Heart right ventricle (tissue), 16 donors: Measurements from ENCODE around the gene EPHA5. TPM values are rescaled to one million over a fixed set of nuclear protein-coding genes. Genes with fewer than 3 reads are reported as not detected.

Experiments
- ATAC-seq, 8 donors: fragments of 200-7000 bp; cut with Tn5 transposase; one replicate each; pipeline ENCODE4 v1.9.1; 2020; ENCODE audit warnings: mild to moderate bottlenecking in 8 of 8, moderate library complexity in 8 of 8, moderate number of reproducible peaks in 1 of 8
- DNase-seq, 2 donors: peaks; one replicate each; pipeline ENCODE4 v3.0.0-alpha.2; 2020
- H3K27ac ChIP-seq, 10 donors: fragments of 200-600 bp; sonication (generic) in 2 of 10; one replicate each; pipeline versions ENCODE4 v1.5.0 to v1.8.0; 2020 to 2022; ENCODE audit warnings: mild to moderate bottlenecking in 3 of 10
- H3K27me3 ChIP-seq, 7 donors: fragments of 200-600 bp; one replicate each; pipeline ENCODE4 v1.8.0; 2021 to 2022; ENCODE audit warnings: mild to moderate bottlenecking in 2 of 7
- H3K36me3 ChIP-seq, 9 donors: fragments of 200-600 bp; sonication (generic) in 1 of 9; one replicate each; pipeline versions ENCODE4 v1.5.0 to v1.8.0; 2020 to 2022; ENCODE audit warnings: mild to moderate bottlenecking in 2 of 9
- H3K4me1 ChIP-seq, 9 donors: fragments of 200-600 bp; sonication (generic) in 1 of 9; one replicate each; pipeline versions ENCODE4 v1.5.0 to v1.8.0; 2020 to 2022; ENCODE audit warnings: mild to moderate bottlenecking in 4 of 9
- H3K4me3 ChIP-seq, 10 donors: fragments of 200-600 bp; sonication (generic) in 2 of 10; one replicate each; pipeline versions ENCODE4 v1.5.0 to v1.8.0; 2020 to 2022; ENCODE audit warnings: mild to moderate bottlenecking in 7 of 10, moderate library complexity in 2 of 10
- H3K9me3 ChIP-seq, 11 donors: fragments of 200-600 bp in 10 of 11; sonication (generic) in 2 of 11; one replicate each; pipeline versions ENCODE4 v1.5.0 to v1.8.0; 2013 to 2022; ENCODE audit warnings: mild to moderate bottlenecking in 2 of 11, control low read depth in 1 of 11, moderate library complexity in 1 of 11
- CTCF ChIP-seq, 9 donors: fragments of 200-600 bp; sonication (generic) in 2 of 9; IDR thresholded peaks; one replicate each; pipeline versions ENCODE4 v1.5.0 to v1.8.0; 2021 to 2022; ENCODE audit warnings: antibody characterized with exemption in 9 of 9, mild to moderate bottlenecking in 5 of 9, moderate library complexity in 1 of 9
- WGBS, 2 donors: extraction: QIAGEN DNeasy Blood & Tissue Kit; methylation state at CpG; one replicate each; pipeline ENCODE4 v1.1.7; 2013; ENCODE audit warnings: inconsistent platforms in 1 of 2; 5-methylcytosine and 5-hydroxymethylcytosine counted together
- intact Hi-C, 10 donors: fragments of 100-400 bp; cut with DNase I; formaldehyde crosslinking; loops; one replicate each; pipeline versions ENCODE4 v1.11.1 to v1.14.2; 2022
- polyA plus RNA-seq, 2 donors: library from polyadenylated mRNA; stranded (reverse); fragments of 200-250 nt; gene quantifications; one replicate each; pipeline ENCODE4 v1.2.3, GENCODE V29; 2013
- total RNA-seq, 10 donors: library from RNA; stranded (reverse); fragmentation: NEBNext Ultra II Directional in 3 of 10; extraction: Animal tissue kit (Norgen Biotek cat#: 25700) in 3 of 10; gene quantifications; one replicate each; pipeline versions ENCODE4 v1.2.1 to v1.2.4, GENCODE V29; 2021 to 2023
- donor health status: Arrhythmogenic right ventricular cardiomyopathy.
- donor health status: ischemic (EF 13 %, LVEDD 7.1; RV severe dilation, severe dysfunction).
- donor health status: healthy with polysubstance abuse.
- donor health status: DM: no; HTN: yes; CAD: no.
- donor health status: DM: no; HTN: no; CAD: no.
- donor health status: ischemic (EF 25% LVEDD 6.9; RV normal size, moderate dysfunction).
- donor health status: ischemic (EF 25% LVEDD 5.7; RV mildly dilated, moderate dysfunction).
- donor health status: healthy.
- donor health status: DM: yes; HTN: yes; CAD: no.
- donor health status: Ischemic cardiomyopathy.
- donor health status: ischemic (EF 35%, LVEDD 5.7; RV mildly dilated, moderate dysfunction).
- donor health status: nonischemic (EF 11% LVEDD 7.7; RV severe dilation, severe dysfunction).
- donor health status: DM: yes; HTN: yes; CAD: no.
- donor health status: PGD.
- donor health status: ischemic (EF 29% LVEDD 5.4; RV normal size, mild dysfunction).
- donor health status: nonischemic (EF 23%, LVEDD 6.1; RV moderate dilation, normal function).

EPHA5 gene
- total and polyA plus RNA-seq, 12 donors: under 0.01 to 0.37 (median 0.08) TPM; not detected in 1

GRCh38 chr4:65340382-65341109 is 329.7 kb downstream of the EPHA5 start:
- TF ChIP-seq CTCF (IDR thresholded peaks at IDR 0.05): no peak
- Histone ChIP-seq H3K4me3 (no peak overlapping the region), H3K36me3 (no peaks in the 10 kb centered on the region), H3K4me1 (no peaks in the 10 kb centered on the region), H3K27me3 (no peaks in the 10 kb centered on the region), H3K9me3 (peaks cover 0 to 6% (median 0%) of the 10 kb centered on the region in 11 donors), H3K27ac (no peak overlapping the region)
- WGBS, 2 donors: 71 to 72% methylated on average over 4 of the region's 4 CpGs
- ATAC-seq (no peak), DNase-seq (no peak)
- intact Hi-C loops: no loop called here

GRCh38 chr4:65337371-65337770 is 332.9 kb downstream of the EPHA5 start:
- Histone ChIP-seq H3K27ac (no peak overlapping the region), H3K27me3 (no peaks in the 10 kb centered on the region), H3K4me3 (no peak overlapping the region), H3K4me1 (no peaks in the 10 kb centered on the region), H3K9me3 (peaks cover 0 to 3% (median 0%) of the 10 kb centered on the region in 11 donors), H3K36me3 (no peaks in the 10 kb centered on the region)
- no peak for DNase-seq
- no peak for TF ChIP-seq CTCF (IDR thresholded peaks at IDR 0.05)
- no peak for ATAC-seq
- 76 to 85% methylated on average over 1 of the region's 1 CpG for WGBS, 2 donors
- intact Hi-C loops: no loop called here

- intact Hi-C loops: no loop called here
- Histone ChIP-seq H3K9me3 (peaks cover 0 to 3% (median 0%) of the 10 kb centered on the region in 11 donors), H3K4me3 (no peak overlapping the region), H3K27me3 (no peaks in the 10 kb centered on the region), H3K36me3 (no peaks in the 10 kb centered on the region), H3K27ac (no peak overlapping the region), H3K4me1 (no peaks in the 10 kb centered on the region)
- TF ChIP-seq CTCF (IDR thresholded peaks at IDR 0.05): no peak
- WGBS, 2 donors: 67 to 83% methylated on average over 1 of the region's 1 CpG
- DNase-seq (no peak), ATAC-seq (no peak)
Observed at GRCh38 chr4:65336465-65336864, 333.8 kb downstream of the EPHA5 start.

- Histone ChIP-seq H3K4me1 (no peaks in the 10 kb centered on the region), H3K27me3 (no peaks in the 10 kb centered on the region), H3K4me3 (no peak overlapping the region), H3K9me3 (peaks cover 0 to 2% (median 0%) of the 10 kb centered on the region in 11 donors), H3K27ac (no peak overlapping the region), H3K36me3 (no peaks in the 10 kb centered on the region)
- intact Hi-C loops: no loop called here
- ATAC-seq (no peak), DNase-seq (no peak)
- no peak for TF ChIP-seq CTCF (IDR thresholded peaks at IDR 0.05)
- WGBS, 2 donors: 73 to 78% methylated on average over 4 of the region's 4 CpGs
Observed at GRCh38 chr4:65316534-65316933, 353.8 kb downstream of the EPHA5 start.
